TTC549 (cell line): ENCODE measurements around the gene SZT2.

ENCODE experiments used
- FAIRE-seq: peaks from 2 replicates; lab custom pipeline; 2012; peaks lifted over from hg19 to GRCh38; lab: Jason Lieb, UNC

SZT2 gene

GRCh38 chr1:43442756-43443155 is 53.1 kb downstream of the SZT2 start:
- no peak for FAIRE-seq

- FAIRE-seq, result no peak
These were observed 53.7 kb downstream of the SZT2 start for GRCh38 chr1:43443197-43443946.

- FAIRE-seq, result no peak
These were observed 54.6 kb downstream of the SZT2 start for GRCh38 chr1:43444151-43444828.

GRCh38 chr1:43444836-43445235 is 55.1 kb downstream of the SZT2 start:
- FAIRE-seq, result no peak

- FAIRE-seq, result no peak
These were observed 56.1 kb downstream of the SZT2 start for GRCh38 chr1:43445606-43446387.

GRCh38 chr1:43446388-43446740 is 56.7 kb downstream of the SZT2 start:
- FAIRE-seq, result no peak

GRCh38 chr1:43446881-43447835 is 57.5 kb downstream of the SZT2 start:
- FAIRE-seq, result no peak

- no peak for FAIRE-seq
These were observed 58.4 kb downstream of the SZT2 start for GRCh38 chr1:43447891-43448708.

- FAIRE-seq, result no peak
These were observed 59.4 kb downstream of the SZT2 start for GRCh38 chr1:43448955-43449707.

- FAIRE-seq, result no peak
These were observed 60.0 kb downstream of the SZT2 start for GRCh38 chr1:43449708-43450069.

- no peak for FAIRE-seq
These were observed 60.7 kb downstream of the SZT2 start for GRCh38 chr1:43450251-43450941.

- no peak for FAIRE-seq
These were observed 61.5 kb downstream of the SZT2 start for GRCh38 chr1:43451157-43451591.

- no peak for FAIRE-seq
These were observed 62.2 kb downstream of the SZT2 start for GRCh38 chr1:43451701-43452532.

- FAIRE-seq, result no peak
These were observed 63.2 kb downstream of the SZT2 start for GRCh38 chr1:43452789-43453441.

GRCh38 chr1:43453442-43454269 is 64.0 kb downstream of the SZT2 start, which contains the start of gene HYI:
TSS of gene HYI (minus strand) at chr1:43453931. CDS start at chr1:43453793, 138 bp downstream.
- no peak for FAIRE-seq

- FAIRE-seq, result no peak
These were observed 64.7 kb downstream of the SZT2 start for GRCh38 chr1:43454270-43455011.
